SK-N-SH treated with all-trans-retinoic acid at 6 μM for 48 hours (cell line): ENCODE results near the gene VWA5B2.

ENCODE experiments used
- ATAC-seq: fragments of 200-7000 bp; cut with Tn5 transposase; 3 replicates; pipeline ENCODE4 v1.9.1; 2020; ENCODE audit warnings: mild to moderate bottlenecking, moderate library complexity
- ARNTL ChIP-seq: fragments of 450-650 bp; formaldehyde crosslinking; IDR thresholded peaks from 2 replicates; pipeline ENCODE4 v1.5.0; 2020; ENCODE audit warnings: low read depth, mild to moderate bottlenecking, moderate library complexity, borderline replicate concordance
- CREB5 ChIP-seq: fragments of 250-450 bp; sonication (Bioruptor Pico); IDR thresholded peaks from 2 replicates; pipeline ENCODE4 v1.5.1; 2020; ENCODE audit warnings: low read depth, mild to moderate bottlenecking, moderate library complexity
- CSDC2 ChIP-seq: fragments of 250-450 bp; sonication (Bioruptor Pico); IDR thresholded peaks from 2 replicates; pipeline ENCODE4 v1.5.0; 2020; ENCODE audit warnings: mild to moderate bottlenecking, moderate library complexity
- ESRRG ChIP-seq: fragments of 250-450 bp; sonication (Bioruptor Pico); IDR thresholded peaks from 2 replicates; pipeline ENCODE4 v1.6.1; 2021; ENCODE audit warnings: mild to moderate bottlenecking
- GLIS3 ChIP-seq: fragments of 250-450 bp; sonication (Bioruptor Pico); IDR thresholded peaks from 2 replicates; pipeline ENCODE4 v1.5.0; 2020; ENCODE audit warnings: mild to moderate bottlenecking, moderate library complexity
- ISL1 ChIP-seq: fragments of 250-450 bp; sonication (Bioruptor Pico); IDR thresholded peaks from 2 replicates; pipeline ENCODE4 v2.1.2; 2022; ENCODE audit warnings: mild to moderate bottlenecking, moderate library complexity
- OSR1 ChIP-seq: fragments of 250-450 bp; sonication (Bioruptor Pico); IDR thresholded peaks from 2 replicates; pipeline ENCODE4 v1.8.0; 2022; ENCODE audit warnings: moderate library complexity, mild to moderate bottlenecking, inconsistent platforms
- PATZ1 ChIP-seq: fragments of 250-450 bp; sonication (Bioruptor Pico); IDR thresholded peaks from 2 replicates; pipeline ENCODE4 v1.8.0; 2020; ENCODE audit warnings: mild to moderate bottlenecking, moderate library complexity, borderline replicate concordance
- POU6F1 ChIP-seq: fragments of 250-450 bp; sonication (Bioruptor Pico); IDR thresholded peaks from 2 replicates; pipeline ENCODE4 v1.8.0; 2021; ENCODE audit warnings: low read depth, mild to moderate bottlenecking, moderate library complexity, borderline replicate concordance
- PPARA ChIP-seq: fragments of 250-450 bp; sonication (Bioruptor Pico); IDR thresholded peaks from 2 replicates; pipeline ENCODE4 v1.5.0; 2020; ENCODE audit warnings: mild to moderate bottlenecking, borderline replicate concordance
- SNAI2 ChIP-seq: fragments of 250-450 bp; sonication (Bioruptor Pico); IDR thresholded peaks from 2 replicates; pipeline ENCODE4 v1.5.0; 2020; ENCODE audit warnings: mild to moderate bottlenecking, moderate library complexity
- TCF4 ChIP-seq: fragments of 250-450 bp; sonication (Bioruptor Pico); IDR thresholded peaks from 2 replicates; pipeline ENCODE4 v1.8.0; 2021; ENCODE audit warnings: mild to moderate bottlenecking, moderate library complexity, borderline replicate concordance
- TSHZ2 ChIP-seq: fragments of 250-450 bp; sonication (Bioruptor Pico); IDR thresholded peaks from 2 replicates; pipeline ENCODE4 v1.5.0; 2020; ENCODE audit warnings: mild to moderate bottlenecking, moderate library complexity
- ZC3H10 ChIP-seq: fragments of 250-450 bp; sonication (Bioruptor Pico); IDR thresholded peaks from 2 replicates; pipeline ENCODE4 v1.5.1; 2021; ENCODE audit warnings: mild to moderate bottlenecking, moderate library complexity
- ZFP3 ChIP-seq: fragments of 250-450 bp; sonication (Bioruptor Pico); IDR thresholded peaks from 2 replicates; pipeline ENCODE4 v1.5.0; 2020; ENCODE audit warnings: mild to moderate bottlenecking, moderate library complexity
- ZFP30 ChIP-seq: fragments of 450-650 bp; formaldehyde crosslinking; IDR thresholded peaks from 2 replicates; pipeline ENCODE4 v1.5.0; 2022; ENCODE audit warnings: mild to moderate bottlenecking, moderate library complexity
- ZNF565 ChIP-seq: fragments of 450-650 bp; formaldehyde crosslinking; conservative IDR thresholded peaks from 2 replicates; pipeline ENCODE4 v1.5.0; 2020; ENCODE audit warnings: low read depth, mild to moderate bottlenecking, moderate library complexity
- ZNF70 ChIP-seq: fragments of 450-650 bp; formaldehyde crosslinking; IDR thresholded peaks from 2 replicates; pipeline ENCODE4 v1.5.0; 2020; ENCODE audit warnings: mild to moderate bottlenecking, moderate library complexity
- ZNF8 ChIP-seq: fragments of 450-650 bp; formaldehyde crosslinking; IDR thresholded peaks from 2 replicates; pipeline ENCODE4 v1.5.0; 2020; ENCODE audit warnings: mild to moderate bottlenecking, moderate library complexity

VWA5B2 gene

GRCh38 chr3:184233127-184233843 lies 3.9 kb downstream of the VWA5B2 start:
- no peak for ATAC-seq
- TF ChIP-seq ZNF8 (no peak), ZFP3 (CRISPR knock-in tag) (no peak), PPARA (CRISPR knock-in tag) (no peak), ISL1 (CRISPR knock-in tag) (no peak), CREB5 (CRISPR knock-in tag) (no peak), ARNTL (CRISPR knock-in tag) (no peak), PATZ1 (no peak), POU6F1 (CRISPR knock-in tag) (no peak), ZNF565 (CRISPR knock-in tag) (no peak), ZFP30 (CRISPR knock-in tag) (no peak), ESRRG (CRISPR knock-in tag) (no peak)

- peak; percentile 88 for ATAC-seq
- TF ChIP-seq POU6F1 (CRISPR knock-in tag) (no peak), SNAI2 (CRISPR knock-in tag) (no peak), ZNF8 (no peak), GLIS3 (CRISPR knock-in tag) (no peak), CREB5 (CRISPR knock-in tag) (no peak), PATZ1 (0 out of 2 replicates have a peak, but pooled peaks have one; percentile 22), TSHZ2 (CRISPR knock-in tag) (no peak), ESRRG (CRISPR knock-in tag) (no peak), TCF4 (CRISPR knock-in tag) (peak; percentile 52; the same call in 1 of the 2 replicates), ZC3H10 (CRISPR knock-in tag) (no peak), ZNF70 (CRISPR knock-in tag) (no peak), ZFP3 (CRISPR knock-in tag) (no peak), ARNTL (CRISPR knock-in tag) (no peak), OSR1 (no peak), PPARA (CRISPR knock-in tag) (no peak), ZNF565 (CRISPR knock-in tag) (no peak), ISL1 (CRISPR knock-in tag) (no peak), CSDC2 (no peak)
Observed at GRCh38 chr3:184234224-184234623, 4.8 kb downstream of the VWA5B2 start.
